Activated T-helper 9 cell treated with anti-CD3 and anti-CD28 coated beads, Interleukin-2, amount 50 U/mL, for 16 hours (primary cell): ENCODE data around the gene MARCHF5.
"Not testable (repeated sequence)": the region's sequence is repeated elsewhere in the genome, so short reads cannot be mapped to it uniquely, and the experiment has no call there.

Source experiments
- DNase-seq: peaks from one replicate; pipeline ENCODE4 v3.0.0-alpha.2; 2020; ENCODE audit warnings: low read depth

The MARCHF5 gene

DNA sequence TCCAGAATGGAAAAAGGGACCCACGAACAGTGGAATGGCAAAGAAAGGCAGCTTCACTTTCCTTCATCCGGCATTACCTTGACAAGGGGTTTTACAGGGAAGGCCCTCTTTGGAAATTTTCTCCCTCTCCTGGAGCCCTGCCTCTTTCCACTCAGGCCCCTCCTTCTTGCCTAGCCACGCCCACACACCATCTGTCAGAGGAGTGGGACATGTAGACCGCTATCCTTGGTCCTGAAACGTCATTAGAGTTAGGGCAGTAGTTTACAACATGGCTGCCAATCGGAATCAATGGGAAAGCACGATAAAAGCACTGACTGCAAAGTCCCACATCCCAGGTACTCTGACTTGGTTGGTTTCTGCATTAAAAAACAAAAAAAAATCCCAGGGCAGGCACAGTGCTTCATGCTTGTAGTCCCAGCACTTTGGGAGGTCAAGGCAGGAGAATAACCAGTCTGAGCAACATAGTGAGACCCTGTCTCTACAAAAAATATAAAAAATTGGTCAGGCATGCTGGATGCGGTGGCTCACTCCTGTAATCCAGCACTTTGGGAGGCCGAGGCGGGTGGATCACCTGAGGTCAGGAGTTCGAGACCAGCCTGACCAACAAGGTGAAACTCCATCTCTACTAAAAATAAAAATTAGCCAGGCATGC lies 96.4 kb downstream of the MARCHF5 start:
- no peak for DNase-seq

- not testable (repeated sequence) for DNase-seq
Measured at GRCh38 chr10:92393173-92393572, 102.2 kb downstream of the MARCHF5 start.

- DNase-seq, result no peak
Measured at GRCh38 chr10:92395271-92395670, 104.3 kb downstream of the MARCHF5 start.

DNA sequence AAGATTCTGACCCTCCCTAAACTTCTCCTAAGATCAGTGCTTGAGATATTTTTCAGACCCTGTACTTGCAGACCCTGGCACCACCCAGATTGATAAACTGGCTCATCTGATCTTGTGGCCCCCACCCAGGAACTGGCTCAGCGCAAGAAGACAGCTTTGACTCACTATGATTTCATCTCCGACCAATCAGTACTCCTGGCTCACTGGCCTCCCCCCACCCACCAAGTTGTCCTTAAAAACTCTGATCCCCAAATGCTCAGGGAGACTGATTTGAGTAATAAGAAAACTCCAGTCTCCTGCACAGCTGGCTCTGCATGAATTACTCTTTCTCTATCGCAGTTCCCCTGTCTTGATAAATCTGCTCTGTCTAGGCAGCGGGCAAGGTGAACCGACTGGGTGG lies 111.3 kb downstream of the MARCHF5 start:
- not testable (repeated sequence) for DNase-seq
